Adrenal gland (tissue), 5 donors: ENCODE data around the gene KRT76.

Experiments
- CTCF ChIP-seq, 6 experiments: fragments of 450-650 bp in 4 of 6; fragments of 200-600 bp in 2 of 6; sonication (generic) in 1 of 6; IDR thresholded peaks; 1 replicate in 5 of 6; 2 replicates in 1 of 6; pipeline versions ENCODE4 v1.5.1 to v1.8.0; 2016 to 2021; ENCODE audit warnings: antibody characterized with exemption in 6 of 6, mild to moderate bottlenecking in 2 of 6, moderate library complexity in 1 of 6
- POLR2A ChIP-seq, 2 donors: fragments of 450-650 bp; IDR thresholded peaks; one replicate each; pipeline ENCODE4 v1.6.1; 2017; ENCODE audit warnings: antibody characterized with exemption in 2 of 2, mild to moderate bottlenecking in 2 of 2, moderate library complexity in 1 of 2
- donor health status: DM: no; HTN: no; CAD: no.

GRCh38 chr12:52739963-52740362, 37.2 kb downstream of the KRT76 start:
- TF ChIP-seq CTCF (IDR thresholded peaks at IDR 0.05) = no peak
- TF ChIP-seq POLR2A (IDR thresholded peaks at IDR 0.05) = no peak
